ENCODE results near the gene AKAP8L. TPM values are rescaled to one million over a fixed set of nuclear protein-coding genes. Genes with fewer than 3 reads are reported as not detected.

Gene AKAP8L
- total and polyA plus RNA-seq, 10 of the 15 experiments (the other 5 are each of a cell fraction or from before 2014, with no cell fraction given): 0.66 to 64.3 (median 40.0) TPM

DNA sequence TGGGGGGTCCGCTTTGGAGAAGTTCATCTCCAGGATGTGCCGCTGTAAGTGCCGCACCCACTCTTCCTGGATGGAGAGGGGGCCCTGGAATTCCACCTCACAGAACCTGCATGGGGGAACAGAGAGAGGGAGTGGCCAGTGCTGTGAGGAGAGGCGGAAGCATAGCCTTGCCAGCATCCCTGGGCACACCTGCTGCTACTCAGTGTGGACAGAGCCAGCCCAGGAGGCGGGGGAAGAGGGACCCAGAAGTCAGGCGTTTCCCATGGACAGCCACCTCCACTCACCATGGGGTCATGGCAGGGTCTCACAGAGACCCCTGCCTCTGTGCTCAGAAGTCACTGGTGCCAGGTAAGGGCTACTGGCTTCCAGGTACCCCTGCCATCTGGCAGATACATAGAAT lies 4.3 kb upstream of the AKAP8L start:
- in situ Hi-C loops (cut with MboI): no loop called here
- WGBS (ENCODE audit: insufficient coverage, insufficient replicate concordance, low lambda C conversion rate, missing lambda C conversion rate): 100% methylated on average over 5 of the region's 6 CpGs

GRCh38 chr19:15422296-15423075 lies 3.7 kb upstream of the AKAP8L start:
- POLR2A ChIA-PET: no interaction called here
- no peaks in the 10 kb centered on the region; the same call in 2 of the 3 replicates for H3K9me3 ChIP-seq (replicated peaks; ENCODE audit: control insufficient read depth, insufficient read depth, low read length)
- TF ChIP-seq YBX1 (IDR thresholded peaks at IDR 0.05) (no peak), WRNIP1 (IDR thresholded peaks at IDR 0.05; ENCODE audit: borderline replicate concordance, low read depth, low read length) (no peak), BMI1 (IDR thresholded peaks at IDR 0.05; ENCODE audit: borderline replicate concordance) (no peak), SMARCA5 (IDR thresholded peaks at IDR 0.05) (no peak), CEBPZ (IDR thresholded peaks at IDR 0.05; ENCODE audit: low read depth, low read length) (no peak), HDAC2 (IDR thresholded peaks at IDR 0.05) (no peak), TARDBP (IDR thresholded peaks at IDR 0.05; ENCODE audit: borderline replicate concordance) (no peak), ASH2L (IDR thresholded peaks at IDR 0.05; ENCODE audit: borderline replicate concordance, low read depth) (no peak)

More for the DNA sequence above, 4.3 kb upstream of the AKAP8L start:
- FAIRE-seq (no peak), ATAC-seq (no peak), DNase-seq (ENCODE audit: low read depth, low spot score) (no peak)
- Histone ChIP-seq H3K79me2 (ENCODE audit: control insufficient read depth, insufficient read depth, low read length) (peaks cover 7% of the 10 kb centered on the region), H3K27ac (ENCODE audit: control insufficient read depth, insufficient read depth) (no peak overlapping the region), H3K9ac (ENCODE audit: control insufficient read depth, insufficient read depth, low read length) (no peak overlapping the region), H3K27me3 (replicated peaks in 1 of 2; ENCODE audit: control insufficient read depth in 2 of 2, insufficient read depth in 2 of 2, low read length in 1 of 2) (no peaks in the 10 kb centered on the region), H3K36me3 (ENCODE audit: control insufficient read depth in 2 of 2, insufficient read depth in 2 of 2, low read length in 1 of 2) (peaks cover 14 to 43% of the 10 kb centered on the region in 2 experiments), H3K4me1 (ENCODE audit: control insufficient read depth, insufficient read depth, low read length) (no peaks in the 10 kb centered on the region), H3K9me3 (replicated peaks; ENCODE audit: control insufficient read depth, insufficient read depth, low read length) (no peaks in the 10 kb centered on the region; the same call in 2 of the 3 replicates), H3K4me2 (ENCODE audit: control insufficient read depth, insufficient read depth) (no peak overlapping the region), H4K20me1 (ENCODE audit: control insufficient read depth, insufficient read depth) (no peaks in the 10 kb centered on the region), H3K4me3 (no peak overlapping the region), H2AFZ (ENCODE audit: control insufficient read depth, low read depth, low read length) (no peak overlapping the region)
- ChIA-PET SMC1A (ENCODE audit: uncharacterized antibody, unreplicated experiment) (no interaction called here), RAD21 (ENCODE audit: unreplicated experiment) (no interaction called here), CTCF (no interaction called here), POLR2A (no interaction called here)
- intact Hi-C loops (cut with micrococcal nuclease; ENCODE audit: unreplicated experiment): no loop called here
- BruUV-seq (replicated peaks): no TSS peak
- TF ChIP-seq ZBED1 (IDR thresholded peaks at IDR 0.05; ENCODE audit: borderline replicate concordance) (no peak), KDM1A (IDR thresholded peaks at IDR 0.05; ENCODE audit: borderline replicate concordance) (no peak), SMC3 (IDR thresholded peaks at IDR 0.05; ENCODE audit: borderline replicate concordance, low read length) (no peak), MEF2B (IDR thresholded peaks at IDR 0.05; ENCODE audit: partially characterized antibody, poor library complexity, severe bottlenecking) (no peak), SIN3A (IDR thresholded peaks at IDR 0.05; ENCODE audit: low read depth, low read length) (no peak), SPI1 (IDR thresholded peaks at IDR 0.05; ENCODE audit: borderline replicate concordance, insufficient read depth, low read depth, low read length) (no peak), CHD1 (IDR thresholded peaks at IDR 0.05; ENCODE audit: low read depth, low read length) (no peak)

More at GRCh38 chr19:15422296-15423075, 3.7 kb upstream of the AKAP8L start:
- ChIA-PET RAD21 (ENCODE audit: unreplicated experiment) (no interaction called here), CTCF (interaction anchor here (6.1 kb wide), 1 partner anchor 133 kb away, joined by 85 read pairs; no protein-coding TSS in a partner anchor), SMC1A (ENCODE audit: uncharacterized antibody, unreplicated experiment) (no interaction called here)
- intact Hi-C loops (cut with micrococcal nuclease; ENCODE audit: unreplicated experiment): no loop called here
- peaks cover 14% of the 10 kb centered on the region for H3K79me2 ChIP-seq (ENCODE audit: control insufficient read depth, insufficient read depth, low read length)
- in situ Hi-C loops (cut with MboI): no loop called here
- no peak overlapping the region for H3K4me2 ChIP-seq (ENCODE audit: control insufficient read depth, insufficient read depth)
- no TSS peak for BruUV-seq (replicated peaks)
- peaks cover 12 to 40% of the 10 kb centered on the region in 2 experiments for H3K36me3 ChIP-seq (ENCODE audit: control insufficient read depth in 2 of 2, insufficient read depth in 2 of 2, low read length in 1 of 2)
- H3K27ac ChIP-seq (ENCODE audit: control insufficient read depth, insufficient read depth): no peak overlapping the region
- H3K9ac ChIP-seq (ENCODE audit: control insufficient read depth, insufficient read depth, low read length): no peak overlapping the region
- H2AFZ ChIP-seq (ENCODE audit: control insufficient read depth, low read depth, low read length): no peak overlapping the region
- ATAC-seq (no peak), DNase-seq (ENCODE audit: low read depth, low spot score) (no peak), FAIRE-seq (no peak)
- H3K4me1 ChIP-seq (ENCODE audit: control insufficient read depth, insufficient read depth, low read length): peaks cover 3% of the 10 kb centered on the region
- no peaks in the 10 kb centered on the region for H3K27me3 ChIP-seq (replicated peaks in 1 of 2; ENCODE audit: control insufficient read depth in 2 of 2, insufficient read depth in 2 of 2, low read length in 1 of 2)
- H3K4me3 ChIP-seq: no peak overlapping the region
- 0 out of 2 replicates have a peak, but pooled peaks cover 3% of the 10 kb centered on the region for H4K20me1 ChIP-seq (ENCODE audit: control insufficient read depth, insufficient read depth)
- WGBS (ENCODE audit: insufficient coverage, insufficient replicate concordance, low lambda C conversion rate, missing lambda C conversion rate): 93% methylated on average over 22 of the region's 22 CpGs
